LNCAP (cell line): ENCODE data around the gene MEGF10.

Experiments
- TF ChIP-seq, protein P1 (sequence below): fragments of 450-650 bp; IDR thresholded peaks from 2 replicates; pipeline ENCODE4 v1.5.1; 2017; ENCODE audit warnings: mild to moderate bottlenecking

The MEGF10 gene

DNA sequence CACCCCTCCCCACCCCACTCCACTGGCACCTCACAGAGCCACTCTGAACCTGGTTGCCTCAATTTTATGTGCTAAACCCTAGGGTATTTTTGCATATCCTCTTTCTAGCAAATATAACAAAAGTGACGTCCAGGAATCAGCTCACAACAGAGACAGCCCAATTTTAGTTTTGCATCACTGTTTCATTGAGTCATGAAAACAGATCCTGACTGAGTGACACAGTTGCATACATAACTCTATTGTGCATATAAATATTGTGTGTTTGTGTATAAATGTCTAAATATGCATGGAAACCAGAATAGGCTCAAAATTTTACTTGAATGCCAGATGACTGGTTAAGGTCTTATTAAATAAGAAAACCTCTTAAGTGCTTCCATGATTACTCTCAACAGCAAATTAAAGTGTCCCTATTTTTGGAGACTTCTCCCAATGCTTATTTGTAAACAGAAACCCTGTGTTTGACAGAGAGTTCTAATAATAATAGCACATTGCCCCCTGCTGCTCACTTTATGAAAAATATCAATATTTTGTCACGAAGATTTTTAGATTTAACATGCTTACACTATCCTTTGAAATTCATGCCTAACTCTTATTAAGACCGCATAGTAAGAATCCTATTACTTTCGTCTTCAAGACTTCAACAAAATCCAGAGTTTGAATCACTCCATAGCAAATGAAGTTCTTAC lies 151.3 kb downstream of the MEGF10 start:
- TF ChIP-seq, protein P1, sequence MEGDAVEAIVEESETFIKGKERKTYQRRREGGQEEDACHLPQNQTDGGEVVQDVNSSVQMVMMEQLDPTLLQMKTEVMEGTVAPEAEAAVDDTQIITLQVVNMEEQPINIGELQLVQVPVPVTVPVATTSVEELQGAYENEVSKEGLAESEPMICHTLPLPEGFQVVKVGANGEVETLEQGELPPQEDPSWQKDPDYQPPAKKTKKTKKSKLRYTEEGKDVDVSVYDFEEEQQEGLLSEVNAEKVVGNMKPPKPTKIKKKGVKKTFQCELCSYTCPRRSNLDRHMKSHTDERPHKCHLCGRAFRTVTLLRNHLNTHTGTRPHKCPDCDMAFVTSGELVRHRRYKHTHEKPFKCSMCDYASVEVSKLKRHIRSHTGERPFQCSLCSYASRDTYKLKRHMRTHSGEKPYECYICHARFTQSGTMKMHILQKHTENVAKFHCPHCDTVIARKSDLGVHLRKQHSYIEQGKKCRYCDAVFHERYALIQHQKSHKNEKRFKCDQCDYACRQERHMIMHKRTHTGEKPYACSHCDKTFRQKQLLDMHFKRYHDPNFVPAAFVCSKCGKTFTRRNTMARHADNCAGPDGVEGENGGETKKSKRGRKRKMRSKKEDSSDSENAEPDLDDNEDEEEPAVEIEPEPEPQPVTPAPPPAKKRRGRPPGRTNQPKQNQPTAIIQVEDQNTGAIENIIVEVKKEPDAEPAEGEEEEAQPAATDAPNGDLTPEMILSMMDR, result peak; percentile 43

DNA sequence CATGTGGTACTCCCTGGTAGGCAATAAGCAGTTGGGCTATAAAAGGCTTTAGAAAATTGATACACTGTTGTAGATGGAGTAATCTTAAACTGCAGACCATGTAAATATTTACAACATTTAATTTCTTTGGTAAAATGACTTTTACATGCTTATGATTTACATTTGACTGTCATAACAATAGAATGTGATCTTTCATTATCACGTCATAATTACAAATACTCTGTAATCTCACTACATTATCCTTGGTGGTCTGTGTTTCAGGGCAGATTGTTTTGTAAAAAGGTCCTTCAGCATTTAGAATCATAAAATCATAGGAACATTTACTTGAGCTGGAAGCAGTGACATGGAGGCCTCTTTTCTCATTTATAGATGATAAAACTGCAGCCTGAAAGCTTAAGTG lies 153.6 kb downstream of the MEGF10 start:
- TF ChIP-seq, protein P1, result no peak

DNA sequence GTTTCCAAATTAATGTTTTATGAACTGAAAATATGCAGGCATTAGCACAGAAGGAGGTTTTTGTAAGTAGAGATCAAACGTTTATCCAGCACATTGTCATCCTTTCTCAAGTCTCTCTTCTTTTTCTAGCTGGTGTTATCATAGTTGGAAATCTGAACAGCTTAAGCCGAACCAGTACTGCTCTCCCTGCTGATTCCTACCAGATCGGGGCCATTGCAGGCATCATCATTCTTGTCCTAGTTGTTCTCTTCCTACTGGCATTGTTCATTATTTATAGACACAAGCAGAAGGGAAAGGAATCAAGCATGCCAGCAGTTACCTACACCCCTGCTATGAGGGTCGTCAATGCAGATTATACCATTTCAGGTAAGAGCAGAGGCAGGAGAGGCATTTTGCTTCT lies 154.7 kb downstream of the MEGF10 start:
- TF ChIP-seq, protein P1, result no peak

DNA sequence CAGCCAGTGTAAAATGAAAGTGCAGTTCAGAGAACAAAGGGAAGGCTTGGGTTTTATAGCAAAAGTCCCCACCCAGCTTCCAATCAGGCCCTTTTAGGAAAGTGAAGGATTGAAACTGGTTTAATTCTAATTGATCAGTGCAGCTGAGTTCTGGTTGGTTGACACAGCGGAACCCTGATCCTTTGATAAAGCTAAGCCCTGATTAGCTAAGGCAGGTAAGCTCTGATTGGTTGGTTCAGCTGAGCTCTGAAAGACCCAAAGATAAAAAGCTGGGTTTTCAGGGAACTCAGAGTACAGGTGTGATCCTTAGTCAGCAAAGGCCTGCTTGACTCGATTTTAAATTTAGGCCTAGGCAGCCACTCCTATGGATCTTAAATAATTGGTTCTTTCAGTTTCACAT lies 156.0 kb downstream of the MEGF10 start:
- TF ChIP-seq, protein P1, result no peak

DNA sequence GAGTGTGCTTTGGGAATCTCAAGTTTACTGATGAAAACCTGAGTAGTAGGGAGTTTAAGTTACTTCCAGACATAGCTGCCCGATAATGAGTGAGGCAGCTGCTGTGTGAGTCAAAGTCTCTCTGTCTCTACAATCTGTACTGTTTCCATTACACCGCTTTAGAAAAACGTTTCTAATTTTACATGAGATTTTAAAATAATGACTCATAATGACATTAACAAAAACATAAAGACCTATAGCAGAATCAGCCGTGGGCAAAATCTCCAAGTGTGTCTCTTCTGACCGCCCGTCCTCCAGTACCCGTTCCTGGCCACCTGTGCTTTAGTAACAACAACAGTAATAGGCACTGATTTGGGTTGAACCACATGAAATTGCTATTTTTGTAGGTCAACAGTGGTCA lies 157.2 kb downstream of the MEGF10 start:
- TF ChIP-seq, protein P1, result no peak

DNA sequence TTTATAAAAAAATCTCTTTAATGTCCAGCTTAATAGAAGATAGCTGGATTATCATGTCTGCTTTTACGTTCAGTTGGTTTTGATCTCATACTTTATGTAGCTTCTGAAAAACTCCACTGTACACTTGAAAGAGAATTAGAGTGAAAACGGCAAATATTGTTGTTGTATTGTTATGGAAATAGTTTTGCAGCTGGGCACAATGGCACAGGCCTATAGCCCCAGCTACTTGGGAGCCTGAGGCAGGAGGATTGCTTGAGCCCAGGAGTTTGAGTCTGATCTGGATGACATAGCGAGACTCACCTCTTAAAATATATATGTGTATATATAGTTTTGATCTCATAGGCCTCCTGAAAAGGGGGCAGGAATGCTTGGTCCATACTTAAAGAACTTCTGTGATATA lies 159.4 kb downstream of the MEGF10 start:
- TF ChIP-seq, protein P1, result no peak

DNA sequence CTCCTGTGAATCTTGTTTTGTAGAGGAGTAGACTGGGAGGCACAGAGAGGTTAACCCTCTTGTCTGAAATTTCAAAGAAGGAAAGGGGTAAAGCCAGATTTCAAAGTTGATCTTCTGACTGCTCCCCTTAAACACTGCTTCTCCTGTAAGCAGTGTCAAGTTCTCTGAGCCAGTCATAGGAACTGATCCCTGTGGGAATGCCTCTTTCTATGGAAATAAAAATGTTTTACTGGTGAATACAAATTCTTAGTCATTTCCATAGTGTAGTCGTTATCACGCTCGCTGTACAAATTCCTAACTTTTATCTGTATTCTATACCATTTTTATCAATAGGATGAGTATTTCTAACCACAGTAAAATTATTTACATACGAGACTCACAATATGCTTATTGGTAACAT lies 160.5 kb downstream of the MEGF10 start:
- TF ChIP-seq, protein P1, result no peak

DNA sequence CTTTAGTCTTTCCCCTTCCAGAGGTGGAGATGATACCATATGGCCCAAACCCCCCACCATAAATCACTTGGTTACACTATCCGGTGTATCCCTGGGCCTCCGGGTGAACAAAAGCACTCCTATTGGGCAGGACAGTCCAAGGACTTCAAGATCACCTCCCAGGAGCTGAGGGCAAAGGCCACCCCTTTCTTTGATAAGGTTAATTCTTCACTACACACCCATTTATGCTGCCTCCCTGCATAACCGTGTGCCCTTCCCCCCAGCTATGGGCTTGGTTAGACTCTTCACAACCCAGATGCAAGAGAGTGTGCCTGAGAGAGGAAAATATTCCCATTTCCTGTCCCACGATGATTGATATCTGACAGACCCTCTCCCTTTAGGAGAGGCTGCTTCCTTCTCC lies 162.0 kb downstream of the MEGF10 start:
- TF ChIP-seq, protein P1, result no peak
